Neural progenitor cell (in vitro differentiated cells): ENCODE results near the gene ARHGEF19.

ENCODE experiments used
- EZH2 ChIP-seq: fragments of 200-600 bp; sonication (generic); IDR thresholded peaks from 2 replicates; pipeline ENCODE4 v1.6.1; 2017; ENCODE audit warnings: antibody characterized with exemption, mild to moderate bottlenecking, moderate library complexity
- TF ChIP-seq, protein P1 (sequence below): fragments of 200-600 bp; sonication (generic); IDR thresholded peaks from 2 replicates; pipeline ENCODE4 v1.5.1; 2017; ENCODE audit warnings: antibody characterized with exemption, mild to moderate bottlenecking

DNA sequence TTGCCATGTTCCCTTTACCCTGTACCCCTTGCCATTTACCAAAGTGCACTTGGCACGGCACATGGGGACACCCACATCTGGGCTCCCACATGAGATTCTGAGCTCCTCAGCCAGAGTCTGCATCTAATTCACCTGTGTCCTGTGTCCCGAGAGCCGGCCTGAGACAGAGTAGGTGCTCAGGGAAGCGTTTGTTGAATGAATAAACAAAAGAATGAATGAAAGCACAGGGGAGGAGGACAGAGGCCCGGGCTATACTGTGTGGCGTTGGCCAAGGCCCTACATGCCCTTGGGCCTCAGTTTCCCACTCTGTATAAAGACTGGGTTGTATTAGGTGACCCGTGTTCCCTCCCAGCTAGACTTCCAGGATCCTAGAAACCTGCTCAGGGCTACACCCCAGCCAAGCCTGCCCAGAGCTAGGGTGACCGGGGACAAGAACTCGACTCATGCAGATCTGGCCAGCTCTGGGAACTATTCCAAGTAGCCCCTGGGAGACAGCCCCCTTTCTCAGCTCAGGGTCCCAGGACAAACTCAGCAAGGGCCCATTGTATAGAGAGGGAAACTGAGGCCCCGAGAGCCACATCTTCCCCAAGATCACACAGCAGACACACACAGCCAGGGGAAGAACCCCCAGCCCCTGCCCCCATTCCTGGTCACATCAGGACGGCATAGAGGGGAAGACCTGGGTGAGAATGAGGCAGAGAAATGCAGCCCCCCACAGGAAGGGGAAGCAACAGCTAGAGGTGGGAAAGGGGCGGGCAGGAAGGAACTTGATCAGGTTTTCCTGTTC lies 62.6 kb downstream of the ARHGEF19 start:
- TF ChIP-seq, protein P1, sequence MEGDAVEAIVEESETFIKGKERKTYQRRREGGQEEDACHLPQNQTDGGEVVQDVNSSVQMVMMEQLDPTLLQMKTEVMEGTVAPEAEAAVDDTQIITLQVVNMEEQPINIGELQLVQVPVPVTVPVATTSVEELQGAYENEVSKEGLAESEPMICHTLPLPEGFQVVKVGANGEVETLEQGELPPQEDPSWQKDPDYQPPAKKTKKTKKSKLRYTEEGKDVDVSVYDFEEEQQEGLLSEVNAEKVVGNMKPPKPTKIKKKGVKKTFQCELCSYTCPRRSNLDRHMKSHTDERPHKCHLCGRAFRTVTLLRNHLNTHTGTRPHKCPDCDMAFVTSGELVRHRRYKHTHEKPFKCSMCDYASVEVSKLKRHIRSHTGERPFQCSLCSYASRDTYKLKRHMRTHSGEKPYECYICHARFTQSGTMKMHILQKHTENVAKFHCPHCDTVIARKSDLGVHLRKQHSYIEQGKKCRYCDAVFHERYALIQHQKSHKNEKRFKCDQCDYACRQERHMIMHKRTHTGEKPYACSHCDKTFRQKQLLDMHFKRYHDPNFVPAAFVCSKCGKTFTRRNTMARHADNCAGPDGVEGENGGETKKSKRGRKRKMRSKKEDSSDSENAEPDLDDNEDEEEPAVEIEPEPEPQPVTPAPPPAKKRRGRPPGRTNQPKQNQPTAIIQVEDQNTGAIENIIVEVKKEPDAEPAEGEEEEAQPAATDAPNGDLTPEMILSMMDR = no peak
- TF ChIP-seq EZH2 = no peak
